ENCODE measurements around the gene ZNF275. TPM values are rescaled to one million over a fixed set of nuclear protein-coding genes. Genes with fewer than 3 reads are reported as not detected.
"Not testable (repeated sequence)": the region's sequence is repeated elsewhere in the genome, so short reads cannot be mapped to it uniquely, and the experiment has no call there.

ZNF275 gene
- polyA plus RNA-seq, 3 donors, result 18.5 to 19.4 (median 18.8) TPM

- no peak for DNase-seq (ENCODE audit: low read depth in 3 of 3, low spot score in 2 of 3)
Observed at GRCh38 chrX:153353416-153353815, 19.5 kb downstream of the ZNF275 start.

GRCh38 chrX:153357877-153358276 is 23.9 kb downstream of the ZNF275 start:
- no peak for DNase-seq (ENCODE audit: low read depth in 3 of 3, low spot score in 2 of 3)

GRCh38 chrX:153361781-153362397 is 27.9 kb downstream of the ZNF275 start:
- DNase-seq (ENCODE audit: low read depth in 3 of 3, low spot score in 2 of 3), result no peak

- DNase-seq (ENCODE audit: low read depth in 3 of 3, low spot score in 2 of 3), result no peak
Observed at GRCh38 chrX:153365670-153366069, 31.7 kb downstream of the ZNF275 start.

DNA sequence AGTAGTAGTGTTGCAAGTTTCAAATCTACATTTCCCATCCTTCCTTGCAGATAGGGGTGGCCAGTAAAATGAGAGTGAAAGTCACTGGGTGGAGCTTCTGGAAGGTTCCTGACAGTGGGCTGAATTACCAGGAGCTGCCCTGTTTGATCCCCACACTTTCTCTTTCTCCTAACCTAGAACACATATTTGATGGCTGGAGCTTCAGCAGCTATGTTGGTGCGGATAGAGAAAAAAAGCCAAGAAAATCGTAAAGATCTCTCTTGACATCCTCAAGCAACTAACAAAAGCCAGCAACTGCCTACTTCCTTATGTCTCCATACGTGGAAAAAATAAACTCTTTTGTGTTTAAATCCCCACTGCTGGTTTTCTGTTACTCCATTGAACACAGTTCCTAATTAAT is 32.2 kb downstream of the ZNF275 start:
- DNase-seq (ENCODE audit: low read depth in 3 of 3, low spot score in 2 of 3), result no peak

DNA sequence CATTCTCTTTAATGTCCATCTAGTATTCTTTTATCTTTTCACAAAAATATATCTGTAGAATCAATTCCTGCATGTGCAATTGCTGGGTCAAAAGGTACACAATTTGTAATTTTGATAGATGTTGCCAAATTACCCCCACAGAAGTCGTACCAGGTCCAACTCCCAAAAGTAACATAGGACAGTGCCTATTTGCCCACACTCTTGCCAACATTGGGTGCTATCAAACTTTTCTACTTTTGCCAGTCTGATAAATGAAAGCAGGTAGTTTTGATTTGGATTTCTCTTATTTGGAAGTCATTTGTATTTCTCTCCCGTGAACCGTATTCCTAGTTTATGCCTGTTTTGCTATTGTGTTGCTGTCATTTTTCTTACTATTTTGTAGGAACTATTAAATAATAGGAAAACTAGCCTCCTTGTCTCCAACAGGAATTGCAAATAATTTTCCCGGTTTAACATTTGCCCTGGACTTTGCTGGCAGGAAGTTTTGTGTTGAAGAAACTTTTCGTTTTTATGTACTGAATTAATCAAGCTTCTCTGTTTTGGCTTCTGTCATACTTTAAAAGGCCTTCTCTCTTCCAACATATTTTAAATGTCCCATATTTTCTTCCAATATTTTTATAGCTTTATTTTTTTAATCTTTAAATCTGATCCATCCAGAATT is 33.1 kb downstream of the ZNF275 start:
- no peak for DNase-seq (ENCODE audit: low read depth in 3 of 3, low spot score in 2 of 3)

- DNase-seq (ENCODE audit: low read depth in 3 of 3, low spot score in 2 of 3), result no peak
Observed at GRCh38 chrX:153370293-153371055, 36.5 kb downstream of the ZNF275 start.

DNA sequence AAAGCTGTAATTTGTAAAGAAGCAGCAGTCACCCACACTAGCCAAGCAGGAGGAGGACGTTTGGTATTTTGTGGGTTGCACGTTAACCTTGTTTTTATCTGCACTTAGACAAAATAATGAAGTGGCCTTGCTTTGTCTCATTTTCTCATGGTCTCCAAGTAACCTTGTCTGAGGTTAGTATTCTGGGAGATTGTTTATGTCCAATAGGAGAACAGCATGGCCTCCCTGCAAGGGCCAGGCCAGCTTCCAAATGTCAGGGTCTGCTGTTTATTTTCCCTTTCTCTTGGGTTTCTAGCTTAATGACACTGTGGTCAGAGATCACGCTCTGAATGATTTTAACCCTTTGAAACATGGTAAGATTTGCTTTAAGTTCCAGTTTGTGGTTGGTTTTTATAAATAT is 37.3 kb downstream of the ZNF275 start:
- DNase-seq (ENCODE audit: low read depth in 3 of 3, low spot score in 2 of 3), result no peak

GRCh38 chrX:153372949-153373348 is 39.0 kb downstream of the ZNF275 start:
- no peak for DNase-seq (ENCODE audit: low read depth in 3 of 3, low spot score in 2 of 3)

DNA sequence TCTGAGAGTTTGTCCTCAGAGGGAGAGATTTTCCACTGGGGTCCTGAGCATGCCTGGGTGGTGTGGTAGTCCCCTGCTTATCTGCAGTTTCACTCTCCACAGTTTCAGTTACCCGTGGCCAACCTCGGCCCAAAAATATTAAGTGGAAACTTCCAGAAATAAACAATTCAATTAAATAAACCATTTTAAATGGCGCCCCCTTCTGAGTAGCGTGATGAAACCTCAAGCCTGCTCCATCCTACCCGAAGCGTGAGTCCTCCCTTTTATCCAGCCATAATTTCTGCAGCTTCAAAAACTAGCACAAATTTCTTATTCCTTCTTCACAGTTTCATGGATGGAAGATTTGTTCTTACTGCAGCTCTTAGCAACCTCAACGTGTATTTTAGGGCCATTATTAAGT is 40.5 kb downstream of the ZNF275 start:
- DNase-seq (ENCODE audit: low read depth in 3 of 3, low spot score in 2 of 3), result no peak

- no peak for DNase-seq (ENCODE audit: low read depth in 3 of 3, low spot score in 2 of 3)
Observed at GRCh38 chrX:153375571-153375970, 41.6 kb downstream of the ZNF275 start.

DNA sequence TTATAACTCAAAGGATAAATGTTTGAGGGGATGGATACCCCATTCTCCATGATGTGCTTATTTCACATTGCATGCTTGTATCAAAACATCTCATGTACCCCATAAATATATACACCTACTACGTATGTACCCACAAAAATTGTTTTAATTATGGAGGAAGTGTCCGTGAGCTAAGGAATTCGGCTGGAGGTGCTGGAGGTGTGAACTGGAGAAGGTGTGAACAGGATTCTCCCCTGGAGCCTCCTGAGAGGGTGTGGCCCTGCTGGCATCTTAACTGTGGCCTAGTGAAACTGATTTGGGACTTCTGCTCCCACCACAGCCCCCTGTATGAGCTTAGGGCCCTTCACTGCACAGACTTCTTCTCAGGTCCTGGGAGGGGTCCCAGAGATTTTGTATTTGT is 43.8 kb downstream of the ZNF275 start:
- DNase-seq (ENCODE audit: low read depth in 3 of 3, low spot score in 2 of 3), result no peak

- no peak for DNase-seq (ENCODE audit: low read depth in 3 of 3, low spot score in 2 of 3)
Observed at GRCh38 chrX:153378607-153379006, 44.7 kb downstream of the ZNF275 start.

DNA sequence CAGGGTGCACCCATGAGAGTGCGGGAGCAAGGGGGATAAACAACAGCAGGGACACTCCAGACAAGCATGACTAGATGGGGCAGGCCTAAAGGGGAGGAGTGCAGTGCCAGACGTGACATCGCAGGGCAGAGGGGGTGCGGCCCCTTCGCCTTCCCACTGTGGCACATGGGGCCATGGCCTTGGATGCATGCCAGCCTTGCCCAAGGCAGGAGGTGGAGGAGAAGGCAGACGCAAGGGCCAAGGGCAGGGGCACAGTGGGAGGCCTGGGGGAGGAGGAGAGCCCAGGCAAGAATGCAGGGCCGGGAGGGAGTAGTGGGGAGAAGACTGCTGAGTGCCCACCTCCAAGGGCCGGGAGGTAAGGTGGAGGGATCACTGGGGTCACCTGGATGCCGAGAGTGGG is 45.6 kb downstream of the ZNF275 start:
- no peak for DNase-seq (ENCODE audit: low read depth in 3 of 3, low spot score in 2 of 3)

DNA sequence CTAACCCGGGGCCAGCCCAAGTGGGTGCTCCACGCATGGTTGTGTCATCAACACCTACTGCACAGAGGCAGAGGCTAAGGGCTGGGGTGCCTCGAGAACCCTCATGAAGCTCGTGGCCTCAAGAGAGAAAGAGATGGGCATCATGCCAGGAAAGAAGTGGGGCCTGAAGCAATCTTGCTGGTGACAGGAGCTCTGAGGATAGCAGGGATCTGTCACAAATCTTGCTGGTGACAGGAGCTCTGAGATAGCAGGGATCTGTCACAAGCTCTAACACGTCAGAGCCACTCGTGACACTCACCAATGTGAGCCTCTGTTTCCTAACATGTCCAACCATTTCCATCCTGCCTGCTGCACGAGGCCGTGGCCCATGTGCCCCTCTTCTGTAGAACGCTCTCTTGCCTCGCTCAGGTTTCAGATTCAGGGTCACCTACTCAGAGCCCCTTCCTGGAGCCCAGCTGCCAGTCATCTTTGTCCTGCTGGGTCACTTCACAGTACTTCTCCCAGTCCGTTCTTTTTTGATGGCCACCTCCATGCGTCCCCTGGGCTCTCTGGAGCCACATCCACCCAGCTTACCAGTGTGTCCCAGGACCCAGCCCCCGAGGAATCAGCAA is 46.1 kb downstream of the ZNF275 start:
- DNase-seq (ENCODE audit: low read depth in 3 of 3, low spot score in 2 of 3), result no peak

DNA sequence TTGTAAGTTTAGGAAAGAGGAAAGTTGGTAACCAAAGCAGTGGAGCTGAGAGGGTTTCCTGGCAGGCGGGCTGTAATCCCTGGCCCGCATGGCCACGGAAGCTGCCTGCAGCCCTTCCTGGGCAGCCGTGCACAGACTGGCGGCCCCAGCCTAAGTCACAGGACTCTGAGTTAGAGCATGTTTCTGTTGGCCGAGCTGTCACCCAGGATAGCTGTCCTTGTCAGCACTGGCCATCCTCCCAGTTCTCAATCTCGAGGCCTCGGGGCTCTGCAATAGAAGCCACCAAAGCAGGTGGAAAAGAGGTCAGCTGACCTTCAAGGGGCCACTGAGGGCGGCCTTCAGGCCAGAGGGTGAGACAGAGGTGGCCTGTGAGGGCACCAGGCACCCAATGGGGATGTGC is 46.7 kb downstream of the ZNF275 start:
- no peak for DNase-seq (ENCODE audit: low read depth in 3 of 3, low spot score in 2 of 3)

DNA sequence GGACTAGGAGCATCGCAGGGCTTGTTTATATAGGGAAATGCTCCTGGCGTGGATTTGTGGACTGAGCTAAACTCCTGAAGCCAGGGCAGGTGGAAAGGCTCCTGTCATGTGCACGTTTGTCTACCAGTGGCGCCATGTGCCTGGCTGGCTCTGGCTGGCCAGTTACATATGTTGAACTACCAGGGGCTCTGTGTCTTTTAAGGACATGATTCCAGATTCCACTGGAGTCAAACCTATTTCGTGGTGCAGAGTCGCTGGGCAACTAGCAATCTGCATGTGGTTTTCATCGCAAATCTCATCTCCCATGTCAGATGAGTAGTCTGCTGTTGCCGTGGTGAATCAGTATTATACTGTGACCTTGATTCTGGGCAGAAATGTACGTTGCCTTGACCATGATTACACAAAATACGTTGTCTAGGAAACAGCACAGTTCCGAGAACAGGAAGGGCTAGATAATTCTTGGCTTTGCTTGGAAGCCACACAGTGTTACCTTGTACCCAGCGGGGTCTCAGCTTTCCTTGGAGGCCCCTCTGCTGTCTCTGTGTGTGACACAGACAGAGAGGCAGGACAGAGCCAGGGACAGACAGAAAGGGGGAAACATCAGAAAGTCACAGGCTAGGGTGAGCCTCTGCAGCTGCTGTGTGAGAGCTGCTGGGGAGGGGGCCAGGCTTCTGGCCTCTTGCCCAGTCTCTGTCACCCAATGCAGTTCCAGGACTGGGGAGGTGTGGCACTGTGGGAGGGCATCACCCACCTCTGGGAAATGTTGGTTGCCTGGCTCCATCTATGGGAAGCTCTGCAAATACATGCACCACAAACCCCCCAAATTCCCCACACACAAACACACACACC is 48.0 kb downstream of the ZNF275 start:
- peak in 2 of 3 donors; percentile 60 to 65 for DNase-seq (ENCODE audit: low read depth in 3 of 3, low spot score in 2 of 3)

DNA sequence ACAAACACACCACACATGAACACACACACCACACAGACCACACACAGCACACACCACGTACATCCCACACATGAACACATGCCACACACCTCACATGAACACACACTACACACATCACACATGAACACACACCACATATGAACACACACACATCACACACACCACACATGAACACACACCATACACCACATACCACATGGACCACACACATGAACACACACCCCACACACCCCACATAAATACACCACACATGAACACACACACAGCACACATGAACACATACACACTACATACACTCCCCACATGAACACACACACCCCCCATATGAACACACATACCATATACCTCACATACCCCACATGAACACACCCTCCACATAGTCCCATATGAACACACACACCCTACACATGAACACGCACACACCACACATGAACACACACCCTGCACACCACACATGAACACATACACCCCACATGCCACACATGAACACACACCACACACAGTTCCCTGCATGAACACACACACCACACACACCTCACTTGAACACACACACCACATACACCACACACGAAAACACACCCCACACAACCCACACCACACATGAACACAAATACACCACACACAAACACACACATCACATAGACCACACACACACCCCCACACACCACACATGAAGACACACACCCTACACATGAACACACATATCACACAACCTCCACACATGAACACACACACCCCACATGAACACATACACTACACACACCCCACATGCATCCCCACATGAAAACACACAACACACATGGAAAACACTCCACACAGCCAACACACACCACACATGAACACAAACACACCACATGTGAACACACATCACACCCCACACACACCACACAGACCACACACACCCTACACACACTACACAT is 48.9 kb downstream of the ZNF275 start:
- DNase-seq (ENCODE audit: low read depth in 3 of 3, low spot score in 2 of 3), result no peak

DNA sequence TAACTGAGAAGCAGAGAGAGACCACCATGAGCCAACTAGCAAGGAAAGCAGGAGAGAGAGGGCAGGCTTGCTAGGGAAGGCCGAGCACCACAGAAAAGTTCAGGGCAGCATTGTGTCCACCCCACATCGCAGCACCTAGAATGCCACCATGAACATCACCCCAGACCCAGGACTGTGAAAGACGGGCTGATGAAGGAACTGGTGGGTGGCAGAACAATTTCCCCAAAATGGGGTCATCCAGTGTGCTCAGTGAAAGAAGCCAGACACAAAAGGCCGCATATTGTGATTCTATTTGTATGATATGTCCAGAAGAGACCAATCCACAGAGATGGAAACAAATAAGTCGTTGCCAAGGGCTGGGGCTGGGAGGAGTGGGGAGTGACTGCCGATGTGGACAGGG is 50.4 kb downstream of the ZNF275 start:
- DNase-seq (ENCODE audit: low read depth in 3 of 3, low spot score in 2 of 3), result no peak

DNA sequence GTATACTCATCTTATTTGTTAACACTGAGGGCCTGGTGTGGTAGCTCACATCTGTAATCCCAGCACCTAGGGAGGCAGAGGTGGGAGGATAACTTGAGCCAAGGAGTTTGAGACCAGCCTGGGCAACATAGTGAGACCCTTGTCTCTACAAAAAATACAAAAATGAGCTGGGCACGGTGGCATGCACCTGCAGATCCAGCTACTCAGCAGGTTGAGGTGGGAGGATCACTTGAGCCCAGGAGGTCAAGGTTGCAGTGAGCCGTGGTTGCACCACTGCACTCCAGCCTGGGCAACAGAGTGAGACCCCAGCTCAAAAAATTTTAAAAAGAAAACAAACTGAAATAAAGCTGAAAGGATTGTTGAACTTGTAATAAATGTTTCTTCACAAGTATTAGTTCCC is 51.0 kb downstream of the ZNF275 start:
- not testable (repeated sequence) for DNase-seq (ENCODE audit: low read depth in 3 of 3, low spot score in 2 of 3)
